Measurements from ENCODE around the gene TTI1.

Gene TTI1

DNA sequence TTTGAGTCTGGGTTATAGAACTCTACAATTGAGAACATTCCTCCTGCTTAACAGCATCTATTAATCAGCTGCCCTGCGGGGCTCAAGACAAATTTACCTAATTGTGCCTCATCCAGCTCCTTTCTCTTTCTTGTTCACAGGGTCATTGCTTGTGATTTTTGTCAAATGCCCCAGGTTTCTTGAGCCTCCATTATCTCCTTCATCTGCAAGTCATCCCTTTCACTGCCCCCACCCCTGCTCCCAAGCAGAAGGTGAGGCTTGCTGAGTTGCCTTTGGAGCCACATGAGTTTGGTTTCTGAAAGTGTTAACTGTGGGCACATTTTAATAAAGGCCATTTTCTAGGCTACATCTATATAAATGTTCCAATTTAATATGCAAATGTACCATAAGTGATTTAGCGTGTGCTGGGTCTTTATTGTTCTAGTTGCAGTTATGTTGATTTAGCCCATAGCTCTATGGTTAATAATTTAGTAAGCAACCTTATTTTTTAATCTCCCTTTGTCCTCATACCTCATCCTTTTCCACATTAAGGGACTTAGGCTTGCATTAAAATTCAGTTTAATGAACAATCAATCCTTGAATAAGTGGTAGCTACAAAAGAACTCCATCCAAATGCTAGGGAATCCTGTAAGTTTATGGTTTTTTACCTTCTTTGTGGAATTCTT is 74.3 kb downstream of the TTI1 start:
- DNase-seq: no peak

DNA sequence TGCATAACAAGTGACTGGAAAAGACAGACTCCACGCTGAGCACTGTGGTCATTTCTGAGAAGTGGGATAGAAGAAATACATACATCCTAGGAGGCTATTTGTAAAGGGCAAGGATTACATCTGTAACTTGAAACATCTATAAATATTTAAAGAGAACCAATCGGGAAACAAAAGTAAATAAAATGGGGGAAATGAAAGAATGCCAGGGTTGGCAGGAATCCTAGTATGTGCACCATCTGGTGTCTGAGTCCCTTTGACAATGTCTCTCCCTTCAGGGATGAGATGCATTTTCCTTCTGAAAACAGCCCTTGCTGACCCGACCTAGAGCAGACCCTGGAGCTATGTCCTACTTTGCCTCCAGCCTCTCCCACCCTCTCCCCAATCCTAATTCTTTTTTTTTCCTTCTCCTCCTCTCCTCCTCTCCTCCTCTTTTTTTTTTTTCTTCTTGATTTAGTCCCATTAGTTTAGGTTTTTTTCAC is 77.1 kb downstream of the TTI1 start:
- peak; percentile 46 for DNase-seq

DNA sequence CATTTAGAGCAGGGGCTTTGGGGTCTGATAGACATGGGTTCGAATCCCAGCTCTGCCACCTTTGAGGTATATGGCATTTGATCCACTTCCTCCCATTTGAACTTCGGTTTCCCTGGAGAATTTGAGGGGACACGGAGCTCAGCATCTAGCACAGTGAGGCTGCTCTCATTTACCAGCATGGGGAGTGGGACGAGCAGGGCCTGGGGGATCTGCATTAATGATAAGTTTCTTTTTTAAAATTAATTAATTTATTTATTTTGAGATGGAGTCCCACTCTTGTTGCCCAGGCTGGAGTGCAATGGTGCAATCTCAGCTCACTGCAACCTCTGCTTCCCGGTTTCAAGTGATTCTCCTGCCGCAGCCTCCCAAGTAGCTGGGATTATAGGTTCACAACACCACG is 77.7 kb downstream of the TTI1 start:
- no peak for DNase-seq

GRCh38 chr20:37954626-37955025 is 78.6 kb downstream of the TTI1 start:
- DNase-seq: no peak

DNA sequence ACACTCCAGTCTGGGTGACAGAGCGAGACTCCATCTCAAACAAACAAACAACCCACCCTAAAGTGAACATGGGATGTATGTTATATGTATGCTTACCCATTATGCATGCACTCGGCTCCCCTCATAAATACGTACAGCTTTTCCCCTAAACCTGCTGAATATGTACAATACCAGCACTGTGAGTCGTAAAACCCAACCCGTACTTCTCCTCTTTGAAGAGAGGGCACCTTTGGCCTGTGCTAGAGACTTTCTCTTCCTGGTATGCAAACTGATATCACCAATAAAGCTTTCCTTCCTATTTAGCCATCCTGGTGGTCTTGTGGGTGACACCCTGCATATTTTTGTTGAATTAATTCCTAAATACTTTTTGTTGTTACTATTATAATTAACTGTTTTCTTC is 79.1 kb downstream of the TTI1 start:
- no peak for DNase-seq

DNA sequence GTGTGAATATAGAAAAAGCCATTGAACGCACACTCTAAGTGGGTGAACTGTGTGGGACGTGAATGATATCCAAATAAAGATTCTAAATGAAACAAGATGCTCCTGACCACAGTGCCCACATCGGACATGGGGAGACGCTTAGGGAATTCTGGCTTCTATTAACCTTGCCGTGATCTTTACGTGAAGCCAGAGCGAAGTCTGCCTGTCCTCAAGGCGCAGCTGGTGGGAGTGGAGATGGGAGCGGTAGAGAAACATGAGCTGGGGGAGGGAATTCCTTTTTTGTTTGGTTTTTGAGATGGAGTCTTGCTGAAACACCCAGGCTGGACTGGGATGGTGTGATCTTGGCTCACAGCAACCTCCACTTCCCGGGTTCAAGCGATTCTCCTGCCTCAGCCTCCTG is 84.3 kb downstream of the TTI1 start:
- DNase-seq: no peak

DNA sequence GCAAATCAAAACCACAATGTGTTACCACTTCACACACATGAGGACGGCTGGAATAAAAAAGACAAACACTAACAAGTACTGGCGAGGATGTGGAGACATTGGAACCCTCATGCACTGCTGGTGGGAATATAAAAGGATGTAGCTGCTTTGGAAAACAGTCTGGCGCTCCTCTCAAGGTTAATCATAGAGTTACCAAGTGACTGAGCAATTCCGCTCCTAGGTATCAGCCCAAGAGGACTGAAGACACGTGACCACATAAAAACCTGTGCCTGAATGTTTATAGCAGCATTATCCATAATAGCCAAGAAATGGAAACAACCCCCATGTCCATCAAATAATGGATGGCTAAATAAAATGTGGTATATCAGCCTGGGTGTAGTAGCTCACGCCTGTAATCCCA is 85.3 kb downstream of the TTI1 start:
- no peak for DNase-seq

DNA sequence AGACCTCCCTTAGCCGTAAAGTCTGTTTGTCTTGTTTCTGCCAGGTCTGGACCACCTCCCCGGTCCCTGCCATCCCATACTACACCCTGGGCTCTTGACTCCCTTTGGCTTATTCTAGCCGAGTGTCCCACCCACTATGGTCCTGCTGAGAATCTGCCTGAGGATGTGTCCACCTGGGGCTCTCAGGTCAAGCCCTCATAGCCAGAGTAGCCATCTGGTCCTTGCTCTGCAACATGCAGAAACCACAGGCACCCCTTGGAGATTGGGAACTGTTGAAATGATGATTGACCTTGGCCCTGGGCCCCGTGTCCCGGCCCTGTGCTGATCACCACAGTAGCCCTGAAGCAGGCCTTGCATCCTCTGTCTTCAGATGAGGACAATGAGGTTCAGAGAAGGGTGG is 86.3 kb downstream of the TTI1 start:
- DNase-seq: no peak

- DNase-seq: no peak
Observed at GRCh38 chr20:37945091-37945547, 88.1 kb downstream of the TTI1 start.

- DNase-seq: no peak
Observed at GRCh38 chr20:37944456-37944981, 88.7 kb downstream of the TTI1 start.

GRCh38 chr20:37943501-37944455 is 89.5 kb downstream of the TTI1 start:
- no peak for DNase-seq

DNA sequence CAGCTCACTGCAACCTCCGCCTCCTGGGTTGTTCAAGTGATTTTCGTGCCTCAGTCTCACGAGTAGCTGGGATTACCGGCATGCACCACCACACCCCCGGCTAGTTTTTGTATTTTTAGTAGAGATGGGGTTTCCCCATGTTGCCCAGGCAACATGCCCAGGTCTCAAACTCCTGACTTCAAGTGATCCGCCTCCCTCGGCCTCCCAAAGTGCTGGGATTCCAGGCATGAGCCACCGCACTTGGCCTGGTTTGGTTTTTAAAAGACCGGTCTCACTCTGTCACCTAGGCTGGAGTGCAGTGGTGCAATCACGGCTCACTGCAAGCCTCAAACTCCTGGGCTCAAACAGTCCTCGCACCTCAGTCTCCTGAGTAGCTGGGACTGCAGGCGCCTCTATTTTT is 90.2 kb downstream of the TTI1 start:
- DNase-seq: no peak

GRCh38 chr20:37941992-37942391 is 91.3 kb downstream of the TTI1 start:
- DNase-seq: no peak

- no peak for DNase-seq
Observed at GRCh38 chr20:37941332-37941731, 91.9 kb downstream of the TTI1 start.

- DNase-seq: no peak
Observed at GRCh38 chr20:37940858-37941257, 92.4 kb downstream of the TTI1 start.

- no peak for DNase-seq
Observed at GRCh38 chr20:37939701-37940560, 93.3 kb downstream of the TTI1 start.

DNA sequence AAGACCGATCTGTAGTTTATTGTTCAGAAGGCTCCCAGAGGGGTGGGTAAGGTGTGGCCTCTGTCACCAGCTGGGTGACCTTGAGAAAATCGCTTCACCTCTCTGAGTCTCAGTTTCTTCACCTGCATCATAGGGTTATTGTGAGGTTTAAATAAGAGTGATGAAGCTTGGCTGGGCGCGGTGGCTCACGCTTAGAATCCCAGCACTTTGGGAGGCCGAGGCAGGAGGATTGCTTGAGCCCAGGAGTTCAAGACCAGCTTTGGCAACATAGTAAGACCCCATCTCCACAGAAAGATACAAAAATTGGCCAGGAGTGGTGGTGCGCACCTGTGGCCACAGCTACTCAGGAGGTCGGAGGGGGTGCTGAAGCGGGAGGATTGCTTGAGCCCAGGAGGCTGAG is 94.3 kb downstream of the TTI1 start:
- DNase-seq: no peak

DNA sequence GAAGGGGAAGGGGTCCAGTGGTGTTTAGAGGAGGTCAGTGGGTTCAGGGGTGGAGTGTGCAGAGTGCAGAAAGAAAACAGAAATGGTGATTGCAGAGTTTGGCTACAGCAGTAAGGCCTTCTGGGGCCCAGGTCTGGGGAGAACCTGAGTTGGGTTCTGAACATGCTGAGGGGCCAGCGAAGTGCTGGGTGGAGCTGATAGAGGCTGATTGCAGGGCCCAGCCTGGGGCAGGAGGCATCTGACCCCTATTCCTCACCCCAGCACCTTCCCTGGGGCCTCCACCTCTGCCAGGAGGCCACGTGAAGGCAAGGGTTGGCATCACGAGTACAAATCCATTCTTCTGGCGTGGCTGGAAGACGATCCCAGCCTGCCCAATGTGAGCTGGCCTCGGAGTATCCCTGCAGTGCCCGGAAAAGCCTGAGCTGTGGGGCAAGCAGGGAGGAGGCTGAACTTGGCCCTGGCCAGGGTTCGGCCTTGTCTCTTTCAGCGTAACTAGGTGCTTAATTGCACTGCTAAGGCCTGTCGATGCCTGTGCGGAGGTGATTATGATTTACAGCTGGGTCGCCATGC is 95.0 kb downstream of the TTI1 start:
- DNase-seq: no peak

GRCh38 chr20:37937686-37938085 is 95.6 kb downstream of the TTI1 start:
- DNase-seq: no peak

DNA sequence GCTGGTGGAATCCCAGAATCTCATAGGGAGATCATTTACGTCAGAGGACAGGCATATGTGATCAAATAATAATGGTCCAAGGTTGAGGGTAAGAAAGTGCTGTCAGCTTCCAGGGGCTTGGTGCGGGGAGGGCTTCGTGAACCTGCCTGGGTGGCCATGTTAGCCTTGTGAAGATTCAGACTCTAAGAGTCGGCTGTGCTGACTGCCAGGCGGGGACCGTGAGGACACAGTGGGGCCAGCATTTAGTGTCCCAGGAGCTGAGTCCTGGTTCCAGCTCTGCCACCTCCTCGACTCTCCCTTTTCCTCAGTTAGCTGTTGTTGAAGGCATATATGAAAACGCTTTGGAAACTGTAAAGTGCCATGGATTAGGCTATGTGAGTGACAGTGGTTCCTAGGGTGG is 96.8 kb downstream of the TTI1 start:
- DNase-seq: no peak

- no peak for DNase-seq
Observed at GRCh38 chr20:37936041-37936440, 97.2 kb downstream of the TTI1 start.

- no peak for DNase-seq
Observed at GRCh38 chr20:37935435-37935834, 97.8 kb downstream of the TTI1 start.
